K562 (cell line): Measurements from ENCODE around the gene TACR2. TPM values are rescaled to one million over a fixed set of nuclear protein-coding genes. Genes with fewer than 3 reads are reported as not detected.

Source experiments
- ATAC-seq: fragments of 200-7000 bp; cut with Tn5 transposase; 3 replicates; pipeline ENCODE4 v1.9.1; 2020; ENCODE audit warnings: moderate library complexity
- BruUV-seq: library from RNA; stranded (reverse); fragments of 400-500 nt; replicated peaks from 2 replicates; lab custom pipeline; 2021; lab: Mats Ljungman, UMichigan
- CTCF ChIA-PET: fragments of 300-600 bp; formaldehyde crosslinking; extraction: SDS; loops from one replicate; lab custom pipeline; 2021; ENCODE audit warnings: low intra/inter-chr PET ratio; lab: Yijun Ruan, JAX
- POLR2A ChIA-PET: fragments of 300-600, 350-650 bp; sonication (Branson Sonifier 250); formaldehyde crosslinking; extraction: SDS; loops from one replicate; lab custom pipeline; 2021; ENCODE audit warnings: antibody characterized with exemption, inconsistent platforms; lab: Yijun Ruan, JAX
- DNase-seq, 4 experiments: peaks; one replicate each; pipeline versions ENCODE4 v3.0.0 to v3.0.0-alpha.2; 2011 to 2018; ENCODE audit warnings: low spot score in 3 of 4, mixed read lengths in 3 of 4; ENCODE audit errors: extremely low read depth in 1 of 4
- FAIRE-seq: peaks from 2 replicates; lab custom pipeline; 2011; peaks lifted over from hg19 to GRCh38; lab: Jason Lieb, UNC
- H2AFZ ChIP-seq: 2 replicates; pipeline ENCODE4 v1.6.0; 2011; ENCODE audit warnings: low read depth, low read length, control low read depth, inconsistent platforms
- H3K27ac ChIP-seq: fragments of 200-600 bp; 3 replicates; pipeline ENCODE4 v1.8.0; 2011; ENCODE audit warnings: low read depth, mild to moderate bottlenecking, control low read depth, inconsistent platforms, low read length, moderate library complexity, mixed read lengths; ENCODE audit errors: extremely low read depth
- H3K27me3 ChIP-seq, 2 experiments: fragments of 300-600 bp in 1 of 2; 2 replicates in 1 of 2; 3 replicates in 1 of 2; pipeline versions ENCODE4 v1.6.0 to v1.8.0; 2011; ENCODE audit warnings: inconsistent platforms in 2 of 2, low read length in 2 of 2, mild to moderate bottlenecking in 1 of 2, mixed read lengths in 1 of 2, moderate library complexity in 1 of 2; ENCODE audit not compliant: control insufficient read depth in 2 of 2, insufficient read depth in 2 of 2
- H3K36me3 ChIP-seq: fragments of 300-600 bp; 3 replicates; pipeline ENCODE4 v1.8.0; 2011; ENCODE audit warnings: mild to moderate bottlenecking, low read length, inconsistent platforms; ENCODE audit not compliant: control insufficient read depth, insufficient read depth
- H3K4me1 ChIP-seq, 2 experiments: fragments of 200-600 bp in 1 of 2; replicated peaks in 1 of 2; 2 replicates in 1 of 2; 3 replicates in 1 of 2; pipeline versions ENCODE4 v1.5.1 to v1.8.0; 2011; ENCODE audit warnings: inconsistent platforms in 2 of 2, low read length in 2 of 2, mild to moderate bottlenecking in 1 of 2, mixed read lengths in 1 of 2, moderate library complexity in 1 of 2; ENCODE audit not compliant: control insufficient read depth in 2 of 2, insufficient read depth in 2 of 2
- H3K4me2 ChIP-seq: 2 replicates; pipeline ENCODE4 v1.6.1; 2011; ENCODE audit warnings: low read length, control low read depth, inconsistent platforms, mixed read lengths; ENCODE audit not compliant: insufficient read depth
- H3K4me3 ChIP-seq: fragments of 200-600 bp; sonication (generic), shearing (Covaris generic); 2 replicates; pipeline ENCODE4 v1.5.1; 2016; ENCODE audit warnings: control low read depth, inconsistent platforms
- H3K79me2 ChIP-seq: fragments of 200-600 bp; 3 replicates; pipeline ENCODE4 v1.8.0; 2011; ENCODE audit warnings: low read length, inconsistent platforms; ENCODE audit not compliant: control insufficient read depth, insufficient read depth
- H3K9ac ChIP-seq, 2 experiments: 2 replicates each; pipeline versions ENCODE4 v1.6.0 to v1.6.1; 2011; ENCODE audit warnings: low read depth in 2 of 2, low read length in 2 of 2, control low read depth in 1 of 2, inconsistent platforms in 1 of 2, mild to moderate bottlenecking in 1 of 2, mixed read lengths in 1 of 2; ENCODE audit not compliant: insufficient read depth in 1 of 2
- H3K9me1 ChIP-seq: one replicate; pipeline ENCODE4 v1.6.0; 2011; ENCODE audit warnings: inconsistent platforms, mild to moderate bottlenecking, low read length, moderate library complexity; ENCODE audit not compliant: control insufficient read depth, insufficient read depth
- H3K9me3 ChIP-seq: replicated peaks from 2 replicates; pipeline ENCODE4 v1.5.1; 2011; ENCODE audit warnings: low read depth, low read length, inconsistent platforms; ENCODE audit not compliant: control insufficient read depth, insufficient read depth
- H4K20me1 ChIP-seq: replicated peaks from 2 replicates; pipeline ENCODE4 v1.6.1; 2011; ENCODE audit warnings: low read length, inconsistent platforms, mixed read lengths; ENCODE audit not compliant: control insufficient read depth, insufficient read depth
- CAMTA2 ChIP-seq: fragments of 250-450 bp; sonication (Bioruptor Pico); conservative IDR thresholded peaks from 2 replicates; pipeline ENCODE4 v1.5.1; 2022
- NEUROD1 ChIP-seq: fragments of 150-350 bp; IDR thresholded peaks from 2 replicates; pipeline ENCODE4 v1.6.1; 2014; ENCODE audit warnings: borderline replicate concordance, low read length, low read depth; ENCODE audit not compliant: partially characterized antibody
- PURB ChIP-seq: sonication (generic); formaldehyde crosslinking; IDR thresholded peaks from 2 replicates; pipeline ENCODE4 v1.9.0; 2021; ENCODE audit warnings: low read depth, mild to moderate bottlenecking, missing genetic modification reagents
- RNF2 ChIP-seq: sonication (generic); IDR thresholded peaks from 2 replicates; pipeline ENCODE4 v1.6.1; 2016
- STAT5A ChIP-seq: IDR thresholded peaks from 2 replicates; pipeline ENCODE4 v1.6.1; 2012; ENCODE audit warnings: low read length, inconsistent platforms, borderline replicate concordance
- YBX1 ChIP-seq: fragments of 450-650 bp; IDR thresholded peaks from 2 replicates; pipeline ENCODE4 v1.7.1; 2016; ENCODE audit warnings: mild to moderate bottlenecking
- ZNF384 ChIP-seq: IDR thresholded peaks from 2 replicates; pipeline ENCODE4 v1.6.1; 2012; ENCODE audit warnings: low read depth, low read length, improper control_type of control experiment
- ZNF583 ChIP-seq: fragments of 250-450 bp; sonication (Bioruptor Pico); IDR thresholded peaks from 2 replicates; pipeline ENCODE4 v1.4.0; 2020
- WGBS: fragments of 100-300 bp; shearing (Covaris generic); methylation state at CpG from one replicate; pipeline ENCODE4 v1.1.6; 2016; ENCODE audit warnings: low coverage, mixed read lengths; ENCODE audit not compliant: insufficient coverage; ENCODE audit errors: missing lambda C conversion rate; 5-methylcytosine and 5-hydroxymethylcytosine counted together
- in situ Hi-C: fragments of 300-500 bp; cut with MboI; formaldehyde crosslinking; loops from 4 replicates; pipeline ENCODE4 v1.15.0; 2018; ENCODE audit warnings: inconsistent platforms, mixed read lengths
- intact Hi-C: fragments of 100-400 bp; cut with micrococcal nuclease; formaldehyde crosslinking; loops from 2 replicates; pipeline ENCODE4 v1.14.2; 2022
- polyA plus RNA-seq, 8 experiments: library from polyadenylated mRNA; depleted of rRNA in 4 of 8; stranded (reverse) in 5 of 8; unstranded in 3 of 8; fragments of >200 nt; fragmentation: Nextera tagmentation in 2 of 8; fragmentation: Illumina TruSeq in 1 of 8; extraction: Ambion mirVana in 2 of 8; extraction: Trizol in 1 of 8; gene quantifications; 2 replicates each; pipeline versions ENCODE4 v1.2.1 to v1.2.3, GENCODE V29; 2011 to 2014; ENCODE audit warnings: inconsistent platforms in 1 of 8, missing spikeins in 1 of 8
- total RNA-seq, 7 experiments: library from RNA; depleted of rRNA in 6 of 7; stranded (reverse); fragments of >200 nt in 6 of 7; fragmentation: Illumina TruSeq in 2 of 7; extraction: Trizol in 2 of 7; gene quantifications; 2 replicates each; pipeline versions ENCODE4 v1.2.1 to v1.2.3, GENCODE V29; 2011 to 2021; ENCODE audit warnings: low replicate concordance in 1 of 7
- TF ChIP-seq, protein P1 (sequence below), 2 experiments: IDR thresholded peaks; 2 replicates each; pipeline ENCODE4 v1.6.1; 2011; ENCODE audit warnings: borderline replicate concordance in 1 of 2, control low read depth in 1 of 2, low read depth in 1 of 2, low read length in 1 of 2, mild to moderate bottlenecking in 1 of 2, mixed read lengths in 1 of 2, moderate library complexity in 1 of 2; ENCODE audit not compliant: insufficient read depth in 1 of 2, insufficient read length in 1 of 2, poor library complexity in 1 of 2, severe bottlenecking in 1 of 2; ENCODE audit errors: extremely low read depth in 1 of 2
- TF ChIP-seq, protein P2 (sequence below): fragments of 450-650 bp; IDR thresholded peaks from 2 replicates; pipeline ENCODE4 v1.6.1; 2016; ENCODE audit warnings: mild to moderate bottlenecking, moderate library complexity

Gene TACR2
- total and polyA plus RNA-seq, 9 of the 15 experiments (the other 6 are each of a cell fraction or from before 2014, with no cell fraction given), result not detected

DNA sequence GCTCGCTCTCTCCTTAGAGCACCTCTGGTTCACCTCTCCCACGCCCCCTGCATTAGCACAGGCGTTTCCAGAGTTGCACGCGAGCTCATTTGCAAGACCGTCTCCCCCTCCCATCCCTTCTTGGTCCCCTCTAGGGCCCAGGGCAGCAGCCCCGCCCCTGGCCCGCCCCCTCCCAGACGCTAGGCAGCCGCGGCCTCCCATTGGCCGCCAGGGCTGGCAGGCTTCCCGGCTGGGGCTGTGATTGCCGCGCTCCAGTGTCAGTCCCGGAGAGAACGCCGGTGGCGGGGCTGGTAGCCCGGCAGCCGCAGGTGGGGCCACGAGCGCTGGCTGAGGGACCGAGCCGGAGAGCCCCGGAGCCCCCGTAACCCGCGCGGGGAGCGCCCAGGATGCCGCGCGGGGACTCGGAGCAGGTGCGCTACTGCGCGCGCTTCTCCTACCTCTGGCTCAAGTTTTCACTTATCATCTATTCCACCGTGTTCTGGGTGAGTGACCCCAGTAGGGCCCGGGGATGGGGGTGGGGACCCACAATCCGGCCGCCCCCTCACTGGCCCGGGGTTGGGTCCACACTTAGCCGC, 34.6 kb upstream of the TACR2 start, which contains the start of gene TSPAN15:
TSS of gene TSPAN15 (plus strand) at position 257 of the 575 bp plus-strand sequence. CDS start at position 387, 130 bp downstream.
- DNase-seq (peak; percentile 78 to 95 (median 88)), FAIRE-seq (no peak), ATAC-seq (peak; percentile 97)
- Histone ChIP-seq H3K9ac (no peak within 1 kb of the TSS), H3K4me2 (peak within 1 kb of the TSS; percentile 19; the same call in 1 of the 2 replicates), H3K4me1 (peaks cover 11 to 13% of the 10 kb centered on the region in 2 experiments), H2AFZ (peak within 1 kb of the TSS; percentile 29), H3K79me2 (no peaks in the 10 kb centered on the region), H3K27ac (no peak within 1 kb of the TSS), H4K20me1 (no peaks in the 10 kb centered on the region), H3K9me3 (no peaks in the 10 kb centered on the region), H3K9me1 (no peaks in the 10 kb centered on the region), H3K36me3 (no peaks in the 10 kb centered on the region), H3K4me3 (peak within 1 kb of the TSS; percentile 12), H3K27me3 (0 out of 5 replicates have a peak, but pooled peaks cover 0 to 9% of the 10 kb centered on the region in 2 experiments)
- ChIA-PET CTCF (no interaction called here), POLR2A (interaction anchor here (1.3 to 1.8 kb wide), 2 partner anchors 12 kb away, joined by 5 to 6 read pairs; no protein-coding TSS in a partner anchor)
- WGBS, result 14% methylated on average over 44 of the region's 45 CpGs
- in situ Hi-C loops (no loop called here), intact Hi-C loops (no loop called here)
- no TSS peak for BruUV-seq
- TF ChIP-seq ZNF583 (CRISPR knock-in tag), result no peak
- TF ChIP-seq, protein P1, sequence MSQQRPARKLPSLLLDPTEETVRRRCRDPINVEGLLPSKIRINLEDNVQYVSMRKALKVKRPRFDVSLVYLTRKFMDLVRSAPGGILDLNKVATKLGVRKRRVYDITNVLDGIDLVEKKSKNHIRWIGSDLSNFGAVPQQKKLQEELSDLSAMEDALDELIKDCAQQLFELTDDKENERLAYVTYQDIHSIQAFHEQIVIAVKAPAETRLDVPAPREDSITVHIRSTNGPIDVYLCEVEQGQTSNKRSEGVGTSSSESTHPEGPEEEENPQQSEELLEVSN (IDR thresholded peaks at IDR 0.05; ENCODE audit: borderline replicate concordance in 1 of 2, extremely low read depth in 1 of 2, insufficient read depth in 1 of 2, insufficient read length in 1 of 2, low read depth in 1 of 2, low read length in 1 of 2, poor library complexity in 1 of 2, severe bottlenecking in 1 of 2), result peak in 1 of 2 experiments; percentile 22
- TF ChIP-seq PURB, result no peak
- TF ChIP-seq ZNF384, result no peak
- TF ChIP-seq, protein P2, sequence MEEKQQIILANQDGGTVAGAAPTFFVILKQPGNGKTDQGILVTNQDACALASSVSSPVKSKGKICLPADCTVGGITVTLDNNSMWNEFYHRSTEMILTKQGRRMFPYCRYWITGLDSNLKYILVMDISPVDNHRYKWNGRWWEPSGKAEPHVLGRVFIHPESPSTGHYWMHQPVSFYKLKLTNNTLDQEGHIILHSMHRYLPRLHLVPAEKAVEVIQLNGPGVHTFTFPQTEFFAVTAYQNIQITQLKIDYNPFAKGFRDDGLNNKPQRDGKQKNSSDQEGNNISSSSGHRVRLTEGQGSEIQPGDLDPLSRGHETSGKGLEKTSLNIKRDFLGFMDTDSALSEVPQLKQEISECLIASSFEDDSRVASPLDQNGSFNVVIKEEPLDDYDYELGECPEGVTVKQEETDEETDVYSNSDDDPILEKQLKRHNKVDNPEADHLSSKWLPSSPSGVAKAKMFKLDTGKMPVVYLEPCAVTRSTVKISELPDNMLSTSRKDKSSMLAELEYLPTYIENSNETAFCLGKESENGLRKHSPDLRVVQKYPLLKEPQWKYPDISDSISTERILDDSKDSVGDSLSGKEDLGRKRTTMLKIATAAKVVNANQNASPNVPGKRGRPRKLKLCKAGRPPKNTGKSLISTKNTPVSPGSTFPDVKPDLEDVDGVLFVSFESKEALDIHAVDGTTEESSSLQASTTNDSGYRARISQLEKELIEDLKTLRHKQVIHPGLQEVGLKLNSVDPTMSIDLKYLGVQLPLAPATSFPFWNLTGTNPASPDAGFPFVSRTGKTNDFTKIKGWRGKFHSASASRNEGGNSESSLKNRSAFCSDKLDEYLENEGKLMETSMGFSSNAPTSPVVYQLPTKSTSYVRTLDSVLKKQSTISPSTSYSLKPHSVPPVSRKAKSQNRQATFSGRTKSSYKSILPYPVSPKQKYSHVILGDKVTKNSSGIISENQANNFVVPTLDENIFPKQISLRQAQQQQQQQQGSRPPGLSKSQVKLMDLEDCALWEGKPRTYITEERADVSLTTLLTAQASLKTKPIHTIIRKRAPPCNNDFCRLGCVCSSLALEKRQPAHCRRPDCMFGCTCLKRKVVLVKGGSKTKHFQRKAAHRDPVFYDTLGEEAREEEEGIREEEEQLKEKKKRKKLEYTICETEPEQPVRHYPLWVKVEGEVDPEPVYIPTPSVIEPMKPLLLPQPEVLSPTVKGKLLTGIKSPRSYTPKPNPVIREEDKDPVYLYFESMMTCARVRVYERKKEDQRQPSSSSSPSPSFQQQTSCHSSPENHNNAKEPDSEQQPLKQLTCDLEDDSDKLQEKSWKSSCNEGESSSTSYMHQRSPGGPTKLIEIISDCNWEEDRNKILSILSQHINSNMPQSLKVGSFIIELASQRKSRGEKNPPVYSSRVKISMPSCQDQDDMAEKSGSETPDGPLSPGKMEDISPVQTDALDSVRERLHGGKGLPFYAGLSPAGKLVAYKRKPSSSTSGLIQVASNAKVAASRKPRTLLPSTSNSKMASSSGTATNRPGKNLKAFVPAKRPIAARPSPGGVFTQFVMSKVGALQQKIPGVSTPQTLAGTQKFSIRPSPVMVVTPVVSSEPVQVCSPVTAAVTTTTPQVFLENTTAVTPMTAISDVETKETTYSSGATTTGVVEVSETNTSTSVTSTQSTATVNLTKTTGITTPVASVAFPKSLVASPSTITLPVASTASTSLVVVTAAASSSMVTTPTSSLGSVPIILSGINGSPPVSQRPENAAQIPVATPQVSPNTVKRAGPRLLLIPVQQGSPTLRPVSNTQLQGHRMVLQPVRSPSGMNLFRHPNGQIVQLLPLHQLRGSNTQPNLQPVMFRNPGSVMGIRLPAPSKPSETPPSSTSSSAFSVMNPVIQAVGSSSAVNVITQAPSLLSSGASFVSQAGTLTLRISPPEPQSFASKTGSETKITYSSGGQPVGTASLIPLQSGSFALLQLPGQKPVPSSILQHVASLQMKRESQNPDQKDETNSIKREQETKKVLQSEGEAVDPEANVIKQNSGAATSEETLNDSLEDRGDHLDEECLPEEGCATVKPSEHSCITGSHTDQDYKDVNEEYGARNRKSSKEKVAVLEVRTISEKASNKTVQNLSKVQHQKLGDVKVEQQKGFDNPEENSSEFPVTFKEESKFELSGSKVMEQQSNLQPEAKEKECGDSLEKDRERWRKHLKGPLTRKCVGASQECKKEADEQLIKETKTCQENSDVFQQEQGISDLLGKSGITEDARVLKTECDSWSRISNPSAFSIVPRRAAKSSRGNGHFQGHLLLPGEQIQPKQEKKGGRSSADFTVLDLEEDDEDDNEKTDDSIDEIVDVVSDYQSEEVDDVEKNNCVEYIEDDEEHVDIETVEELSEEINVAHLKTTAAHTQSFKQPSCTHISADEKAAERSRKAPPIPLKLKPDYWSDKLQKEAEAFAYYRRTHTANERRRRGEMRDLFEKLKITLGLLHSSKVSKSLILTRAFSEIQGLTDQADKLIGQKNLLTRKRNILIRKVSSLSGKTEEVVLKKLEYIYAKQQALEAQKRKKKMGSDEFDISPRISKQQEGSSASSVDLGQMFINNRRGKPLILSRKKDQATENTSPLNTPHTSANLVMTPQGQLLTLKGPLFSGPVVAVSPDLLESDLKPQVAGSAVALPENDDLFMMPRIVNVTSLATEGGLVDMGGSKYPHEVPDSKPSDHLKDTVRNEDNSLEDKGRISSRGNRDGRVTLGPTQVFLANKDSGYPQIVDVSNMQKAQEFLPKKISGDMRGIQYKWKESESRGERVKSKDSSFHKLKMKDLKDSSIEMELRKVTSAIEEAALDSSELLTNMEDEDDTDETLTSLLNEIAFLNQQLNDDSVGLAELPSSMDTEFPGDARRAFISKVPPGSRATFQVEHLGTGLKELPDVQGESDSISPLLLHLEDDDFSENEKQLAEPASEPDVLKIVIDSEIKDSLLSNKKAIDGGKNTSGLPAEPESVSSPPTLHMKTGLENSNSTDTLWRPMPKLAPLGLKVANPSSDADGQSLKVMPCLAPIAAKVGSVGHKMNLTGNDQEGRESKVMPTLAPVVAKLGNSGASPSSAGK, result no peak
- TF ChIP-seq RNF2, result no peak
- TF ChIP-seq CAMTA2 (CRISPR knock-in tag), result no peak
- TF ChIP-seq YBX1, result no peak
- no peak for TF ChIP-seq STAT5A
- peak; percentile 75 for TF ChIP-seq NEUROD1
